DMS114 treated with DMSO at 0.1 percent for 48 hours (cell line): ENCODE data around the gene PPIAL4G.
A peak's percentile ranks its signal among the peaks of the same experiment; 100 is the strongest.
"Not testable (repeated sequence)": the region's sequence is repeated elsewhere in the genome, so short reads cannot be mapped to it uniquely, and the experiment has no call there.

Experiments used
- DNase-seq: peaks from one replicate; lab custom pipeline; 2025; ENCODE audit not compliant: unreplicated experiment; lab: John Stamatoyannopoulos, UW

PPIAL4G gene

GRCh38 chr1:148483029-148483428 is at the start of gene PPIAL4G:
Gene PPIAL4G, minus strand, starts transcription at chr1:148483302. Its CDS starts 50 bp downstream, at chr1:148483252.
- not testable (repeated sequence) for DNase-seq

- DNase-seq, result not testable (repeated sequence)
Observed at GRCh38 chr1:148532158-148532557, 49.1 kb upstream of the PPIAL4G start.

- peak; percentile 53 for DNase-seq
Observed at GRCh38 chr1:148529101-148529567, 46.0 kb upstream of the PPIAL4G start.

GRCh38 chr1:148528591-148528990 is 45.5 kb upstream of the PPIAL4G start:
- not testable (repeated sequence) for DNase-seq

- DNase-seq, result not testable (repeated sequence)
Observed at GRCh38 chr1:148526587-148526986, 43.5 kb upstream of the PPIAL4G start.

- not testable (repeated sequence) for DNase-seq
Observed at GRCh38 chr1:148523205-148524144, 40.4 kb upstream of the PPIAL4G start.

GRCh38 chr1:148522561-148523204 is 39.6 kb upstream of the PPIAL4G start:
- DNase-seq, result peak; percentile 96

GRCh38 chr1:148522072-148522471 is 39.0 kb upstream of the PPIAL4G start:
- peak; percentile 89 for DNase-seq

- DNase-seq, result not testable (repeated sequence)
Observed at GRCh38 chr1:148514310-148514709, 31.2 kb upstream of the PPIAL4G start.

GRCh38 chr1:148512571-148513184 is 29.6 kb upstream of the PPIAL4G start:
- DNase-seq, result not testable (repeated sequence)

- DNase-seq, result not testable (repeated sequence)
Observed at GRCh38 chr1:148493933-148494332, 10.8 kb upstream of the PPIAL4G start.

GRCh38 chr1:148481134-148481533 is 2.0 kb downstream of the PPIAL4G start:
- DNase-seq, result not testable (repeated sequence)

GRCh38 chr1:148459694-148460093 is 23.4 kb downstream of the PPIAL4G start:
- not testable (repeated sequence) for DNase-seq

- not testable (repeated sequence) for DNase-seq
Observed at GRCh38 chr1:148458901-148459581, 24.1 kb downstream of the PPIAL4G start.

- DNase-seq, result not testable (repeated sequence)
Observed at GRCh38 chr1:148458398-148458797, 24.7 kb downstream of the PPIAL4G start.

- DNase-seq, result not testable (repeated sequence)
Observed at GRCh38 chr1:148452845-148453244, 30.3 kb downstream of the PPIAL4G start.

GRCh38 chr1:148439654-148440325 is 43.3 kb downstream of the PPIAL4G start:
- not testable (repeated sequence) for DNase-seq

- DNase-seq, result no peak
Observed at GRCh38 chr1:148435406-148435805, 47.7 kb downstream of the PPIAL4G start.

- DNase-seq, result no peak
Observed at GRCh38 chr1:148434832-148435231, 48.3 kb downstream of the PPIAL4G start.

GRCh38 chr1:148432916-148433317 is 50.2 kb downstream of the PPIAL4G start:
- not testable (repeated sequence) for DNase-seq
